ENCODE measurements around the gene SMARCC2. TPM values are rescaled to one million over a fixed set of nuclear protein-coding genes. Genes with fewer than 3 reads are reported as not detected.
A peak's percentile ranks its signal among the peaks of the same experiment; 100 is the strongest.

Gene SMARCC2
- total and polyA plus RNA-seq, 2 of the 13 experiments (the other 11 are each of a cell fraction or from before 2014, with no cell fraction given), result 21.3 to 24.1 TPM

DNA sequence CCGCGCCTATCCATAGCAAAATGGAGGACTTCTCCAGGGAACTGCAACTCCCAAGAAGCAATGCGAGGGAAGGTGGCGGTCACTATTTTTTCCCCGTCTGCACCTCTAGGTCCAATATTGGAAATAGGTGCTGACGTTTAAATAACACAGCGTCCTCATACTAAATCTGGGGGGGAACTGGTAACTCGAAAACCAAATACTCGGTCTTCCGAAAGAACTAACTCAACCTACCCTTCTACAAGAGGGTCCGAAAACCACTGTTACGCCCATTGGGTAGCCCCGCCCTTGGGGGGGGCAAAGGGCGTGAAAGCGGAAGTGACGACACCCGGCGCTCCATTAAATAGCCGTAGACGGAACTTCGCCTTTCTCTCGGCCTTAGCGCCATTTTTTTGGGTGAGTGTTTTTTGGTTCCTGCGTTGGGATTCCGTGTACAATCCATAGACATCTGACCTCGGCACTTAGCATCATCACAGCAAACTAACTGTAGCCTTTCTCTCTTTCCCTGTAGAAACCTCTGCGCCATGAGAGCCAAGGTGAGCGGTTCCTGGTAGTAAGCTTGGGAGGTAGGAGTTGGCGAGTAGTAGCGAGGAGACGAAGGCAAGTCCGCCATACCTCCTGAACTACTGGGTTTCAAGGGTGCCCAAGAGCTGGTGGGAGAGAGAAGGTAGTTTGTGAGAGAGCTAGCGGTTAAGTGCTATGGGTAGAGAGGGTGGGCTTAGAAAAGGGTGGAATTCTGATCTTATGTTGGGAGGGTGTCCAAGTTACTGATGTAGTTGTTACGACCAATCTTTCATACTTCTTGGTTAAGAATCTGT, 72.8 kb downstream of the SMARCC2 start, which contains the start of gene RPL41 (continued):
- TF ChIP-seq ZFX (CRISPR knock-in tag; IDR thresholded peaks at IDR 0.05; ENCODE audit: low read depth) (peak; percentile 85), MZF1 (CRISPR knock-in tag; IDR thresholded peaks at IDR 0.05; ENCODE audit: borderline replicate concordance) (no peak), RBM22 (optimal IDR thresholded peaks at IDR 0.05; ENCODE audit: low read length) (peak; percentile 95), KDM4B (CRISPR knock-in tag; IDR thresholded peaks at IDR 0.05) (0 out of 2 replicates have a peak, but pooled peaks have one; percentile 54), RARA (CRISPR knock-in tag; IDR thresholded peaks at IDR 0.05) (no peak), ZMYM3 (CRISPR knock-in tag; IDR thresholded peaks at IDR 0.05) (0 out of 2 replicates have a peak, but pooled peaks have one; percentile 14), SRF (IDR thresholded peaks at IDR 0.05; ENCODE audit: low read depth, low read length) (peak; percentile 39; the same call in 1 of the 2 replicates), KLF12 (CRISPR knock-in tag; IDR thresholded peaks at IDR 0.05; ENCODE audit: borderline replicate concordance) (peak; percentile 92), ZNF687 (CRISPR knock-in tag; IDR thresholded peaks at IDR 0.05) (peak; percentile 15; the same call in 1 of the 2 replicates), SNRNP70 (IDR thresholded peaks at IDR 0.05; ENCODE audit: low read depth, low read length) (no peak), ZFP36L1 (CRISPR knock-in tag; IDR thresholded peaks at IDR 0.05) (peak; percentile 82; the same call in 1 of the 2 replicates), ZUFSP (CRISPR knock-in tag; IDR thresholded peaks at IDR 0.05; ENCODE audit: borderline replicate concordance) (no peak), CENPT (CRISPR knock-in tag; IDR thresholded peaks at IDR 0.05; ENCODE audit: low read depth) (no peak), CBX2 (IDR thresholded peaks at IDR 0.05; ENCODE audit: low read depth, low read length) (no peak), CBX2 (CRISPR knock-in tag; IDR thresholded peaks at IDR 0.05; ENCODE audit: low read depth) (no peak), RORA (CRISPR knock-in tag; IDR thresholded peaks at IDR 0.05) (no peak), ELF3 (CRISPR knock-in tag; IDR thresholded peaks at IDR 0.05) (peak; percentile 92), ZNF10 (CRISPR knock-in tag; IDR thresholded peaks at IDR 0.05; ENCODE audit: borderline replicate concordance, low read depth) (no peak), ZNF451 (CRISPR knock-in tag; IDR thresholded peaks at IDR 0.05) (0 out of 2 replicates have a peak, but pooled peaks have one; percentile 15), ZNF772 (CRISPR knock-in tag; IDR thresholded peaks at IDR 0.05) (peak; percentile 66; the same call in 1 of the 2 replicates)
- TF ChIP-seq, protein P1, sequence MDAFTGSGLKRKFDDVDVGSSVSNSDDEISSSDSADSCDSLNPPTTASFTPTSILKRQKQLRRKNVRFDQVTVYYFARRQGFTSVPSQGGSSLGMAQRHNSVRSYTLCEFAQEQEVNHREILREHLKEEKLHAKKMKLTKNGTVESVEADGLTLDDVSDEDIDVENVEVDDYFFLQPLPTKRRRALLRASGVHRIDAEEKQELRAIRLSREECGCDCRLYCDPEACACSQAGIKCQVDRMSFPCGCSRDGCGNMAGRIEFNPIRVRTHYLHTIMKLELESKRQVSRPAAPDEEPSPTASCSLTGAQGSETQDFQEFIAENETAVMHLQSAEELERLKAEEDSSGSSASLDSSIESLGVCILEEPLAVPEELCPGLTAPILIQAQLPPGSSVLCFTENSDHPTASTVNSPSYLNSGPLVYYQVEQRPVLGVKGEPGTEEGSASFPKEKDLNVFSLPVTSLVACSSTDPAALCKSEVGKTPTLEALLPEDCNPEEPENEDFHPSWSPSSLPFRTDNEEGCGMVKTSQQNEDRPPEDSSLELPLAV (CRISPR knock-in tag; conservative IDR thresholded peaks at IDR 0.05; ENCODE audit: low read depth), result no peak
